Transverse colon (tissue), 4 donors: Measurements from ENCODE around the gene FOCAD. TPM values are rescaled to one million over a fixed set of nuclear protein-coding genes. Genes with fewer than 3 reads are reported as not detected.

Experiments
- DNase-seq: peaks from one replicate; pipeline ENCODE4 v3.0.0-alpha.2; 2019
- H3K27ac ChIP-seq, 4 donors: fragments of 200-600 bp; sonication (generic); 2 replicates each; pipeline ENCODE4 v1.5.1; 2016 to 2018; ENCODE audit warnings: inconsistent platforms in 4 of 4
- H3K27me3 ChIP-seq: fragments of 200-600 bp; sonication (generic); 2 replicates; pipeline ENCODE4 v1.5.1; 2017; ENCODE audit warnings: inconsistent platforms
- H3K36me3 ChIP-seq, 4 donors: fragments of 200-600 bp; sonication (generic); 2 replicates each; pipeline ENCODE4 v1.5.1; 2017 to 2019; ENCODE audit warnings: inconsistent platforms in 4 of 4
- H3K4me1 ChIP-seq, 4 donors: fragments of 200-600 bp; sonication (generic); 2 replicates each; pipeline ENCODE4 v1.5.1; 2017 to 2020; ENCODE audit warnings: inconsistent platforms in 4 of 4
- H3K4me3 ChIP-seq, 4 donors: fragments of 200-600 bp; sonication (generic); 1 replicate in 1 of 4; 2 replicates in 3 of 4; pipeline versions ENCODE4 v1.5.1 to v1.6.1; 2017 to 2019; ENCODE audit warnings: inconsistent platforms in 4 of 4
- H3K9me3 ChIP-seq, 2 donors: fragments of 200-600 bp; sonication (generic); 2 replicates each; pipeline ENCODE4 v1.5.1; 2017 to 2019; ENCODE audit warnings: inconsistent platforms in 2 of 2
- CTCF ChIP-seq, 5 experiments: fragments of 200-600 bp in 3 of 5; fragments of 450-650 bp in 2 of 5; sonication (generic) in 3 of 5; IDR thresholded peaks; 1 replicate in 2 of 5; 2 replicates in 3 of 5; pipeline ENCODE4 v1.5.1; 2016 to 2017; ENCODE audit warnings: antibody characterized with exemption in 5 of 5, inconsistent platforms in 3 of 5, mild to moderate bottlenecking in 2 of 5, moderate library complexity in 1 of 5
- EP300 ChIP-seq: sonication (generic); formaldehyde crosslinking; IDR thresholded peaks from one replicate; pipeline ENCODE4 v1.6.1; 2017; ENCODE audit warnings: antibody characterized with exemption, low read depth
- POLR2A ChIP-seq: fragments of 450-650 bp; IDR thresholded peaks from one replicate; pipeline ENCODE4 v1.6.1; 2016; ENCODE audit warnings: antibody characterized with exemption, mild to moderate bottlenecking, moderate library complexity
- POLR2AphosphoS5 ChIP-seq, 3 donors: sonication (generic); formaldehyde crosslinking; IDR thresholded peaks; one replicate each; pipeline ENCODE4 v1.6.1; 2016; ENCODE audit warnings: antibody characterized with exemption in 3 of 3
- WGBS, 2 donors: methylation state at CpG; one replicate each; pipeline ENCODE4 v1.1.5; 2018; ENCODE audit warnings: low coverage in 1 of 2; 5-methylcytosine and 5-hydroxymethylcytosine counted together
- in situ Hi-C, 4 donors: fragments of 200-750 bp; cut with MboI; loops; one replicate each; pipeline versions ENCODE4 v1.15.0 to v1.15.1; 2017; ENCODE audit warnings: low sequenced_read_pairs in 3 of 4, low pct_ligation_motif_present in 1 of 4, low pct_unique_long_range_greater_than_20kb in 1 of 4
- intact Hi-C: fragments of 100-400 bp; cut with DNase I; formaldehyde crosslinking; loops from one replicate; pipeline ENCODE4 v1.15.1; 2023; ENCODE audit warnings: low total_unique reads
- total RNA-seq, 4 donors: library from RNA; depleted of rRNA; stranded (reverse); fragments of >200 nt; gene quantifications; one replicate each; pipeline ENCODE4 v1.1.0, GENCODE V29; 2016

Gene FOCAD
- total RNA-seq, 4 donors from 2014 or later: 7.8 to 41.2 (median 32.0) TPM

- Histone ChIP-seq H3K36me3 (peaks cover 0 to 2% (median 0%) of the 10 kb centered on the region in 4 donors), H3K27me3 (no peaks in the 10 kb centered on the region), H3K4me3 (no peak overlapping the region), H3K27ac (no peak overlapping the region), H3K4me1 (peaks cover 0 to 5% (median 0%) of the 10 kb centered on the region in 4 donors), H3K9me3 (no peaks in the 10 kb centered on the region)
- DNase-seq: no peak
- intact Hi-C loops (no loop called here), in situ Hi-C loops (no loop called here)
- TF ChIP-seq CTCF (IDR thresholded peaks at IDR 0.05): no peak
- no peak for TF ChIP-seq POLR2A
- TF ChIP-seq EP300: no peak
- TF ChIP-seq POLR2AphosphoS5 (IDR thresholded peaks at IDR 0.05): no peak
- 85 to 95% methylated on average over 4 of the region's 4 CpGs for WGBS, 2 donors
Observed at GRCh38 chr9:20870115-20870514, 186.1 kb downstream of the FOCAD start.

- intact Hi-C loops (no loop called here), in situ Hi-C loops (no loop called here)
- WGBS, 2 donors: 33 to 59% methylated on average over 1 of the region's 1 CpG
Observed at GRCh38 chr9:20872340-20872977, 188.4 kb downstream of the FOCAD start.

GRCh38 chr9:20873240-20873865 lies 189.3 kb downstream of the FOCAD start:
- Histone ChIP-seq H3K36me3 (peaks cover 0 to 3% (median 1%) of the 10 kb centered on the region in 4 donors), H3K9me3 (no peaks in the 10 kb centered on the region), H3K4me1 (peaks cover 0 to 5% (median 0%) of the 10 kb centered on the region in 4 donors), H3K4me3 (no peak overlapping the region), H3K27me3 (no peaks in the 10 kb centered on the region), H3K27ac (no peak overlapping the region)
- TF ChIP-seq POLR2A (no peak), CTCF (IDR thresholded peaks at IDR 0.05) (no peak), EP300 (no peak), POLR2AphosphoS5 (IDR thresholded peaks at IDR 0.05) (no peak)
- WGBS, 2 donors: 88 to 89% methylated on average over 5 of the region's 5 CpGs
- intact Hi-C loops: no loop called here
- no peak for DNase-seq
- in situ Hi-C loops: no loop called here

More at GRCh38 chr9:20872340-20872977, 188.4 kb downstream of the FOCAD start:
- no peak for DNase-seq
- H3K27me3 ChIP-seq: no peaks in the 10 kb centered on the region
- no peaks in the 10 kb centered on the region for H3K9me3 ChIP-seq
- H3K36me3 ChIP-seq: peaks cover 0 to 2% (median 0%) of the 10 kb centered on the region in 4 donors
- no peak overlapping the region for H3K4me3 ChIP-seq
- TF ChIP-seq POLR2A (no peak), POLR2AphosphoS5 (IDR thresholded peaks at IDR 0.05) (no peak), CTCF (IDR thresholded peaks at IDR 0.05) (no peak), EP300 (no peak)
- H3K4me1 ChIP-seq: peaks cover 0 to 5% (median 0%) of the 10 kb centered on the region in 4 donors
- no peak overlapping the region for H3K27ac ChIP-seq

GRCh38 chr9:20880271-20880670 lies 196.2 kb downstream of the FOCAD start:
- Histone ChIP-seq H3K4me1 (no peaks in the 10 kb centered on the region), H3K4me3 (no peak overlapping the region), H3K27me3 (no peaks in the 10 kb centered on the region), H3K9me3 (no peaks in the 10 kb centered on the region), H3K27ac (no peak overlapping the region), H3K36me3 (peaks cover 0 to 6% (median 1%) of the 10 kb centered on the region in 4 donors)
- in situ Hi-C loops (loop anchor here (10.0 to 25.0 kb wide), 4 partner anchors 232 to 518 kb away; no protein-coding TSS in a partner anchor), intact Hi-C loops (no loop called here)
- no peak for DNase-seq
- TF ChIP-seq POLR2AphosphoS5 (IDR thresholded peaks at IDR 0.05) (no peak), EP300 (no peak), CTCF (IDR thresholded peaks at IDR 0.05) (no peak), POLR2A (no peak)
- 84 to 89% methylated on average over 2 of the region's 2 CpGs for WGBS, 2 donors
